ENCODE measurements around the gene GNAT1.
"Not testable (repeated sequence)": the region's sequence is repeated elsewhere in the genome, so short reads cannot be mapped to it uniquely, and the experiment has no call there.

Gene GNAT1

DNA sequence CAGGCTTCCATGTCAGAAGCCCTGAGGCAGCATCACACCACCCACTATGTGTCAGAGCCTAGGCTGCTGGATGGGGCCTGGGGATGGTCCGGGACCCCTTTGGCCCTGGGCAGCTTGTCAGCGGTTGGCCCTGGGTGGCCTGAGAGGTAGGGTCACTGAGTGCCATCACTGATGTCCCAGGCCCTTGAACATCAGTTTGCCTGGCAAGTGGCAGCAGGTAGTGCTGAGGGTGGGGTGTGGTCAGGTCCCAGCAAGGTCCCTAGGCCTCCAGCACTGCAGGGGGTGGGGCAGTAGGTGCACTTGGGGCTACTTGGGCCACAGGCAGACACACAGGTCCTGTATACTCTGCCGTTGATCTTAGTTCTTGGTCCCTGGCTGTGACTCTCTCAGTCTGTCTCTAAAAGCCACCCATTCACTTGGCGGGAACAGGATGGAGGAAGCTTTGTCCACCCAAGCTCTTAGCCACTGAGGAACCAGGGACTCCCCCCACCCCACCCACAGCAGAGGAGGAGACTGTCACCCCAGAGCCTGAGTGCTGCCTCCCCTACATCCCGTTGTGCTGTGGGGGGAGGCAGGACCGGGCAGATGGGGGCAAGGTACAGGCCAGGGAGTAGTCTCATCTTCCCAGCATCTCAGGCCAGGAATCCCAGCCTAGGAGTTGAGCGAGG is 50.4 kb downstream of the GNAT1 start:
- DNase-seq (ENCODE audit: low read depth in 2 of 2), result no peak

DNA sequence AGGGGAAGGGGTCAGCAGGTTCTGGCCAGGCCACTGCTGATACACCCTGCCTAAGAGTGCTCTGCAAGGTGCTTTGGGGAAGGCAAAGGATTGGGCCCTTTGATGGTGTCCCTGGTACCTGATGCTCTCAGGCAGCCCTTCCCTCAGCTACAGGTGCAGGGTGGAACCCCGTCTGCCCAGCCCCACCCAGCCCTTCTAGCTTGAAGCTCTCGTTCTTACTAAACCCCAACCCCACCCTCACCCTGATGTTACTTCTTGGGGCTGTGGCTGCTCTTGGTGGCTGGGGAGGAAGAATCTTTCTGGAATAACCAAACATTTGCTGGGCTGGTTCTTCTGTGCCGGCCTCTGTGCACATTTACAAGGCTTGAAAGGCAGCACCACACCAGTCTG is 51.0 kb downstream of the GNAT1 start:
- DNase-seq (ENCODE audit: low read depth in 2 of 2), result no peak

DNA sequence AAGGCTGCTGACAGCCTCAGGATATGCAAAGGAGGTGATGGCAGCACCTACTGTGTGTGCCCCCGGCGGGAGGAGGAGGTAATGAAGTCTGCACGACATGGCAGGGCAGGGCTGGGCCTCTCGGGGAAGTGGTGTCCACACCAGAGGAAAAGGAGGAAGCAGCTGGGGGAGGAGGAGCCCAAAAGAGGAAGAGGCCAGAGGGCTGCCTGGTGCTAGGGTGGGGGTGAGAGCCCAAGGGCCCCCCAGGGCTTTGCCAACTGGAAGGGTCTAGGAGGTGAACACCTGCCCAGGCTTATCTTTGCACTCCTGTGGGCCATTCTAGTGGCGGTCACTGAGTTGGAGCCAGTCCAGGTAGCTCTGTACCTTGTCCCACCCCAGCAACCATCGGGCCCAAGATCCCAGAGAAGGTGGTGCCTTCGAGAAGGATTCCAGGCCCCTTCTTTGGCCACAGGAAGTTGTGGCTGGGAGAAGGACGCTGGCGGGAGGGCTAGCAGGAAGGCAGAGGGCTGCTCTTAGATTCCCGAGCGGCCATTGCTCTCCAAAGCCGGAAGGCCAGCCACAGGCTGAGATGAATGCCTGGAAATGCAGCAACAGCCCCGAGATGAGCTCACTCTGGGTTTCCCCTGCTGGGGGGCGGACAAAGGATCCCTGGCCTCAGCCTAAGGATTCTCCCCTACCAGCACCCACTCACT is 51.6 kb downstream of the GNAT1 start:
- DNase-seq (ENCODE audit: low read depth in 2 of 2), result peak in 1 of 2 donors; percentile 28

DNA sequence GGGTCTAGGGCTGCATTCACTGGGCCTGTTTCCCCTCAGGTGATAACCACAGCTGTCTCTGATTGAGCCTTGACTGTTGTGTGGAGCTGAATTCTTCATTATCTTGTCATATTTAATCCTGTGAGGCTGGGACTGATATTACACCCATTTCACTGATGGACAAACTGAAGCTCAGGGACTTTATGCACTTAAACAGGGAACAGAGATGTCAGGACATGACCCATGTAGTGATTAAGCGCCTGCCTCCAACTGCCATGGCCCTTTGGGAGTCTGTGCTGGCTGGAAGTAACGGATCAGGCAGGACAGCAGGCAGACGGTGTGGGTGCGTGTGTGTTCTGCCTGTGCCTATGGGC is 52.1 kb downstream of the GNAT1 start:
- no peak for DNase-seq (ENCODE audit: low read depth in 2 of 2)

DNA sequence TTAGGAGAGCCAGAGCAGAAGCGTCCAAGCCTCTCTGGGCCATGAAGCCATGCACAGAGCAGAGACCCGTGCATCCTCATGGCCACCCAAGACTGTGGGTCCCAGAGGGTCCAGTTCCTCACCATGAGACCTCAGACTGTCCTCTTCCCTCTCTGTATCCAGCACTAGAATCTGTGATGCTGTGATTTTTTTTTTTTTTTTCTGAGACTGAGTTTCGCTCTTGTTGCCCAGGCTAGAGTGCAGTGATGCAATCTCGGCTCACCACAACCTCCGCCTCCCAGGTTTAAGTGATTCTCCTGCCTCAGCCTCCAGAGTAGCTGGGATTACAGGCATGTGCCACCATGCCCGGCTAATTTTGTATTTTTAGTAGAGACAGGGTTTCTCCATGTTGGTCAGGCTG is 53.4 kb downstream of the GNAT1 start:
- DNase-seq (ENCODE audit: low read depth in 2 of 2), result not testable (repeated sequence)

DNA sequence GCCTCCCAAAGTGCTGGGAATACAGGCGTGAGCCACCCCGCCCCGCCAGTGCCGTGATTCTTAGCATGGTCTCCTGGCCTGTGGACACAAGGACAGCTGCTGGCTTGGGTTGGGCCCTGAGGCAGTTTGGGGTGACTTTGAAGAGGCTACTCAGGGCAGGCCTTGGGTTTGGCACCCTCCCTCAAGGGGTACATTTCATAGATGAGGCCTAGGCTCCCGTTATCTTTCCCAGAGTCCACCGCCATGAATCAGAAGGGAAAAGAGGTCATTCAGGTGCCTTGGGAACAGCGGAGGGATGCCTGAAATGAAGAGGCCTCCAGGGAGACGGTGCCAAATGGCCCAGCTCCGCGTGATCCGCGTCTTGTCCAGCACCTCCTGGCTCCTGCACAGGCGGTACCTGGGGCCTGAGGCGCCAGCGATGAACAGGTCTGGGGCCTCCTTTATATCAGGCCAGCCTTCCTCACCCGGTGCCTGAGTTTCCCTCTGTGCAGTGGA is 53.9 kb downstream of the GNAT1 start:
- no peak for DNase-seq (ENCODE audit: low read depth in 2 of 2)

DNA sequence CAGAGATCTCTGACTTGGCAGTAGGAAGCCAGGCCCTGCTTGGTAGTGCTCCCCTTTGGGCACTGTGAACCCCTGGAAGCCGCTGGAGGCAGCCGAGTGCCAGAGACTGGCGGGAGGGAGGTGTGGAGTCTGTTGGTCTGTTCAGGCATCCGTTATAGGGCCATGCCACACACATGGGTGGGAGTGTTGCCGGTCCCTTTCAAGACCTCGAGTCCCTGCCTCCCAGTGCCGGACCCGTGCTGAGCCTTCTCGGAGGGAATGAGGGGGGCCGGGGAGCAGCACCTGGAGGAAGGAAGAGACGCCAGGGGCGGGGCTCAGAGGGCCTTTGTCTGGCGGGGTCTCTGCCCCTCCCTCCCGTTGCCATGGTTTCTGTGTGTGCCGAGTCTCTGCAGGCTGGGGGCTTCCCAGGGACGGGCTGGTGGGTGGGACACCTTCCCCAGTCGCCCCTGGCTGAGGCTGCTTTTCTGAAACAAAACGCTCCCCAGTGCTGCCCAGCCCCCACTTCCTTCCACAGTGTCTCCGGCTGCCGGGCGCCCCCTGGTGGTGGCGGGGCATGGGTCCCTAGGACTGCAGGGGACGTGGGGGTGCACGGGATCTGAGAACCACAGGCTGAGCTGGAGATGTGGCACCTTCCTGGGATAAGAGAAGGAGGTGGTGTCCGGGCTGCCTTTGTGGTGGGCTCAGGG is 54.6 kb downstream of the GNAT1 start:
- peak; percentile 85 to 95 for DNase-seq (ENCODE audit: low read depth in 2 of 2)

DNA sequence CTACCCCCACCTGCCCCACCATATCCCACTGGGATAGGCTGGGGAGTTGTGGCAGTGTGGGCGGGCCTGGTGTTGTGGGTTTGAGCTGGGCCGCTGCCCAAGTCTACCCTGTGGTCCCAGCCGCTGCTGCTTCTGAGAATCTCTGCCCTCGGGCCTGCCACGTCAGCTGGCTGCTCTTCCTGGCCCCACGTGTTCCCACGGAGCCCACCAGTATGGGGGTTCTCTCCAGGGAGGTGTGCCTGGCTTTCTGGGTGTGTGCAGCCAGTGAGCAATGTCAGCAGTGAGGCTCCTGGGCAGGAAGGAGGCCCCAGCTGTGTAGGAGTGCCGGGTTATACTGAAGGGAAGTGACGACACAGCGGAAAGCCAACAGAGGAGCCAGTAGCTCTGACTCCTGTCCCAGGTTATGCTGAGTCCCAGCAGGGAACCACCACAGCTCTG is 55.1 kb downstream of the GNAT1 start:
- DNase-seq (ENCODE audit: low read depth in 2 of 2), result peak; percentile 87
